ENCODE results near the gene METTL17.
A peak's percentile ranks its signal among the peaks of the same experiment; 100 is the strongest.
"Not testable (repeated sequence)": the region's sequence is repeated elsewhere in the genome, so short reads cannot be mapped to it uniquely, and the experiment has no call there.

The METTL17 gene

GRCh38 chr14:20996521-20996920 lies 6.7 kb downstream of the METTL17 start:
- no peak for DNase-seq (ENCODE audit: low read depth in 2 of 2)

GRCh38 chr14:20997115-20997514 lies 7.3 kb downstream of the METTL17 start:
- no peak for DNase-seq (ENCODE audit: low read depth in 2 of 2)

- DNase-seq (ENCODE audit: low read depth in 2 of 2) = no peak
Observed at GRCh38 chr14:20997564-20997963, 7.8 kb downstream of the METTL17 start.

GRCh38 chr14:20998139-20998538 lies 8.4 kb downstream of the METTL17 start:
- DNase-seq (ENCODE audit: low read depth in 2 of 2) = no peak

GRCh38 chr14:20998674-20999366 lies 9.0 kb downstream of the METTL17 start, which contains the start of gene SLC39A2:
TSS of gene SLC39A2 (plus strand) at chr14:20999293. CDS start at chr14:20999447, 154 bp downstream.
- no peak for DNase-seq (ENCODE audit: low read depth in 2 of 2)

GRCh38 chr14:20999591-20999990 lies 9.8 kb downstream of the METTL17 start:
- DNase-seq (ENCODE audit: low read depth in 2 of 2) = no peak

- DNase-seq (ENCODE audit: low read depth in 2 of 2) = no peak
Observed at GRCh38 chr14:21001218-21001617, 11.4 kb downstream of the METTL17 start.

- DNase-seq (ENCODE audit: low read depth in 2 of 2) = no peak
Observed at GRCh38 chr14:21003788-21004346, 14.1 kb downstream of the METTL17 start.

- DNase-seq (ENCODE audit: low read depth in 2 of 2) = not testable (repeated sequence)
Observed at GRCh38 chr14:21009721-21010120, 19.9 kb downstream of the METTL17 start.

GRCh38 chr14:21011136-21011535 lies 21.4 kb downstream of the METTL17 start:
- no peak for DNase-seq (ENCODE audit: low read depth in 2 of 2)

GRCh38 chr14:21014761-21015190 lies 25.0 kb downstream of the METTL17 start:
- peak; percentile 58 to 81 for DNase-seq (ENCODE audit: low read depth in 2 of 2)

GRCh38 chr14:21015312-21015711 lies 25.5 kb downstream of the METTL17 start:
- no peak for DNase-seq (ENCODE audit: low read depth in 2 of 2)

GRCh38 chr14:21016413-21017190 lies 26.8 kb downstream of the METTL17 start:
- no peak for DNase-seq (ENCODE audit: low read depth in 2 of 2)

- DNase-seq (ENCODE audit: low read depth in 2 of 2) = no peak
Observed at GRCh38 chr14:21017528-21018245, 27.9 kb downstream of the METTL17 start.

- no peak for DNase-seq (ENCODE audit: low read depth in 2 of 2)
Observed at GRCh38 chr14:21018286-21018685, 28.5 kb downstream of the METTL17 start.

- no peak for DNase-seq (ENCODE audit: low read depth in 2 of 2)
Observed at GRCh38 chr14:21018781-21019180, 29.0 kb downstream of the METTL17 start.

- no peak for DNase-seq (ENCODE audit: low read depth in 2 of 2)
Observed at GRCh38 chr14:21019366-21019765, 29.6 kb downstream of the METTL17 start.

- DNase-seq (ENCODE audit: low read depth in 2 of 2) = no peak
Observed at GRCh38 chr14:21020977-21021545, 31.3 kb downstream of the METTL17 start.

- DNase-seq (ENCODE audit: low read depth in 2 of 2) = no peak
Observed at GRCh38 chr14:21022686-21023085, 32.9 kb downstream of the METTL17 start.

GRCh38 chr14:21023174-21023573 lies 33.4 kb downstream of the METTL17 start:
- DNase-seq (ENCODE audit: low read depth in 2 of 2) = no peak

GRCh38 chr14:21023817-21024584 lies 34.2 kb downstream of the METTL17 start:
- peak in 1 of 2 experiments; percentile 9 for DNase-seq (ENCODE audit: low read depth in 2 of 2)
